ENCODE data around the gene ADAMTS17.

Gene ADAMTS17

DNA sequence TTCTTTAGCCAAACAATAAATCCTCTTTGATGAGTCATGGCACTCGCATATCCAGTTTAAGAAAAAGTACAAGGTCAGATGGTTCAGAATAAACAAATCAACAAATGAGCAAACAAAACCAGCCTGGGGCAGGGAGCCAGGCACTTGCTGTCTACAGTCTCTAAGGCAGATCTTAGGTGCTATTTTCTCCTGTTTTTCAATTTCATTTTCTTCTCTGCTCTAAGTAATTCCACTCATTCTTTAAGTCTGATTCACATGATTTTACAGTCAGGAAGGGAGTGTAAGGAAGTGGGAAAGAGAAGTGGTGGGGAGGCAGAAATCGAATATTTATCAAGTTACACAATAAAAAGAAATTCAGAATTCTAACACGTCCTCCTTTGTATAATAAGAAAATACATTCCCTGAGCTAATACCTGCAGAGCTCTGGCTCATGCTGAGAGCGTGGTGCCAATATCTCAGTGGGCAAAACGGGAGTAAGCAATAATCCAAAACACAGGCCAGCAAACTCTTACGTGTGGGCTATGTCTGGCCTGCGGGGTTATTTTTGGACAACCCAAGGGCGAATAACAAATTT is 298.6 kb downstream of the ADAMTS17 start:
- Histone ChIP-seq H3K9me3 (ENCODE audit: insufficient read depth, low read depth, low read length) (no peaks in the 10 kb centered on the region), H3K9me2 (replicated peaks; ENCODE audit: low read depth, low read length) (no peaks in the 10 kb centered on the region), H4K20me1 (ENCODE audit: insufficient read depth, low read length, poor library complexity, severe bottlenecking) (no peaks in the 10 kb centered on the region), H3K4me1 (ENCODE audit: insufficient read depth, low read length, poor library complexity, severe bottlenecking) (peaks cover 21% of the 10 kb centered on the region), H3K27me3 (ENCODE audit: insufficient read depth, low read length, poor library complexity, severe bottlenecking) (no peaks in the 10 kb centered on the region), H3K4me3 (ENCODE audit: low read length, poor library complexity, severe bottlenecking) (no peak overlapping the region), H3K9ac (ENCODE audit: low read depth, low read length, poor library complexity, severe bottlenecking) (no peak overlapping the region), H3K36me3 (ENCODE audit: insufficient read depth, low read length) (no peaks in the 10 kb centered on the region), H3K79me2 (ENCODE audit: insufficient read depth, low read length) (no peaks in the 10 kb centered on the region), H3F3A (ENCODE audit: low read depth) (no peaks in the 10 kb centered on the region), H2AFZ (ENCODE audit: low read length) (no peak overlapping the region), H3K4me2 (ENCODE audit: low read depth, low read length, poor library complexity, severe bottlenecking) (peak overlapping the region; percentile 38)
- TF ChIP-seq CTCF (conservative IDR thresholded peaks at IDR 0.05; ENCODE audit: low read length), result no peak
- TF ChIP-seq EZH2phosphoT487 (IDR thresholded peaks at IDR 0.05; ENCODE audit: borderline replicate concordance), result no peak

DNA sequence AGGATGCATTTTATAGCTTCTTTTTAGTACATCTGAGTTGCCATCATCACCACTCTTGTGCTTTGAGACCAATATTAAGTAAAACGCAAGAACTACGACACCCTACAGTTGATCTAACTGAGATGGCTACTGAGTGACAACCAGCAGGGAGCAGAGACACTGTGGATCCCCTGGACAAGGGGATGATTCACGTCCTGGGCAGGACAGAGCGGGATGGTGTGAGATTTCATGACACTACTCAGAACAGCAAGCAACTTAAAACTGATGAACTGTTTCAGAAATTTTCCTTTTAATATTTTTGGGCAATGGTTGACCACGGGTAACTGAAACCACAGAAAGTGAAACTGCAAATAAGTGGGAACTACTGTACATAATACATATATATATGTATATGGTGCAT is 299.2 kb downstream of the ADAMTS17 start:
- Histone ChIP-seq H3K4me2 (ENCODE audit: low read depth, low read length, poor library complexity, severe bottlenecking) (peak overlapping the region; percentile 38), H3F3A (ENCODE audit: low read depth) (no peaks in the 10 kb centered on the region)

GRCh38 chr15:100041127-100041828 is 300.5 kb downstream of the ADAMTS17 start:
- Histone ChIP-seq H3K4me1 (ENCODE audit: insufficient read depth, low read length, poor library complexity, severe bottlenecking) (peaks cover 21% of the 10 kb centered on the region), H3K36me3 (ENCODE audit: insufficient read depth, low read length) (no peaks in the 10 kb centered on the region), H3K9me2 (replicated peaks; ENCODE audit: low read depth, low read length) (no peaks in the 10 kb centered on the region), H2AFZ (ENCODE audit: low read length) (no peak overlapping the region), H3K27me3 (ENCODE audit: insufficient read depth, low read length, poor library complexity, severe bottlenecking) (no peaks in the 10 kb centered on the region), H3K4me2 (ENCODE audit: low read depth, low read length, poor library complexity, severe bottlenecking) (no peak overlapping the region), H4K20me1 (ENCODE audit: insufficient read depth, low read length, poor library complexity, severe bottlenecking) (no peaks in the 10 kb centered on the region), H3F3A (ENCODE audit: low read depth) (no peaks in the 10 kb centered on the region), H3K9ac (ENCODE audit: low read depth, low read length, poor library complexity, severe bottlenecking) (no peak overlapping the region), H3K9me3 (ENCODE audit: insufficient read depth, low read depth, low read length) (no peaks in the 10 kb centered on the region), H3K79me2 (ENCODE audit: insufficient read depth, low read length) (no peaks in the 10 kb centered on the region), H3K4me3 (ENCODE audit: low read length, poor library complexity, severe bottlenecking) (no peak overlapping the region)
- TF ChIP-seq CTCF (conservative IDR thresholded peaks at IDR 0.05; ENCODE audit: low read length) (no peak), EZH2phosphoT487 (IDR thresholded peaks at IDR 0.05; ENCODE audit: borderline replicate concordance) (no peak)

More for the DNA sequence above, 299.2 kb downstream of the ADAMTS17 start:
- H3K4me1 ChIP-seq (ENCODE audit: insufficient read depth, low read length, poor library complexity, severe bottlenecking), result peaks cover 21% of the 10 kb centered on the region
- TF ChIP-seq EZH2phosphoT487 (IDR thresholded peaks at IDR 0.05; ENCODE audit: borderline replicate concordance) (no peak), CTCF (conservative IDR thresholded peaks at IDR 0.05; ENCODE audit: low read length) (no peak)
- H3K27me3 ChIP-seq (ENCODE audit: insufficient read depth, low read length, poor library complexity, severe bottlenecking), result no peaks in the 10 kb centered on the region
- H3K9ac ChIP-seq (ENCODE audit: low read depth, low read length, poor library complexity, severe bottlenecking), result no peak overlapping the region
- no peaks in the 10 kb centered on the region for H3K9me2 ChIP-seq (replicated peaks; ENCODE audit: low read depth, low read length)
- H3K4me3 ChIP-seq (ENCODE audit: low read length, poor library complexity, severe bottlenecking), result no peak overlapping the region
- no peaks in the 10 kb centered on the region for H3K79me2 ChIP-seq (ENCODE audit: insufficient read depth, low read length)
- H2AFZ ChIP-seq (ENCODE audit: low read length), result no peak overlapping the region
- H3K9me3 ChIP-seq (ENCODE audit: insufficient read depth, low read depth, low read length), result no peaks in the 10 kb centered on the region
- H4K20me1 ChIP-seq (ENCODE audit: insufficient read depth, low read length, poor library complexity, severe bottlenecking), result no peaks in the 10 kb centered on the region
- no peaks in the 10 kb centered on the region for H3K36me3 ChIP-seq (ENCODE audit: insufficient read depth, low read length)
